H9 (cell line): Measurements from ENCODE around the gene SLC17A2. TPM values are rescaled to one million over a fixed set of nuclear protein-coding genes. Genes with fewer than 3 reads are reported as not detected.

Experiments used
- DNase-seq: peaks from one replicate; pipeline ENCODE4 v3.0.0-alpha.2; 2017
- H2AFZ ChIP-seq: one replicate; pipeline ENCODE4 v1.6.1; 2013; ENCODE audit warnings: mild to moderate bottlenecking, low read length, control low read depth, moderate library complexity
- H2AK5ac ChIP-seq: 2 replicates; pipeline ENCODE4 v1.6.1; 2013; ENCODE audit warnings: low read length, control low read depth, mixed read lengths; ENCODE audit not compliant: insufficient read length
- H2BK120ac ChIP-seq: one replicate; pipeline ENCODE4 v1.6.1; 2013; ENCODE audit warnings: low read depth, mild to moderate bottlenecking, low read length, control low read depth, inconsistent platforms; ENCODE audit not compliant: poor library complexity, severe bottlenecking
- H2BK12ac ChIP-seq: 2 replicates; pipeline ENCODE4 v1.6.1; 2013; ENCODE audit warnings: low read length, control low read depth, mixed read lengths, low read depth; ENCODE audit not compliant: insufficient read length
- H2BK15ac ChIP-seq: 2 replicates; pipeline ENCODE4 v1.6.1; 2013; ENCODE audit warnings: low read depth, low read length, control low read depth
- H2BK20ac ChIP-seq: one replicate; pipeline ENCODE4 v1.6.1; 2013; ENCODE audit warnings: low read depth, mild to moderate bottlenecking, low read length, control low read depth, inconsistent platforms; ENCODE audit not compliant: poor library complexity, severe bottlenecking
- H2BK5ac ChIP-seq: 2 replicates; pipeline ENCODE4 v1.6.1; 2013; ENCODE audit warnings: low read length, control low read depth, mixed read lengths; ENCODE audit not compliant: insufficient read length
- H3K14ac ChIP-seq: 2 replicates; pipeline ENCODE4 v1.6.1; 2013; ENCODE audit warnings: low read length, control low read depth; ENCODE audit not compliant: insufficient read depth
- H3K18ac ChIP-seq: 2 replicates; pipeline ENCODE4 v1.6.1; 2013; ENCODE audit warnings: low read depth, mild to moderate bottlenecking, mixed read lengths, low read length, control low read depth; ENCODE audit not compliant: insufficient read length
- H3K23ac ChIP-seq: 2 replicates; pipeline ENCODE4 v1.6.1; 2013; ENCODE audit warnings: low read length, control low read depth, mixed read lengths, low read depth; ENCODE audit not compliant: insufficient read length
- H3K23me2 ChIP-seq: 2 replicates; pipeline ENCODE4 v1.6.1; 2013; ENCODE audit warnings: low read depth, mild to moderate bottlenecking, mixed read lengths, low read length, control low read depth; ENCODE audit not compliant: insufficient read length, poor library complexity, severe bottlenecking
- H3K27ac ChIP-seq: 2 replicates; pipeline ENCODE4 v1.5.1; 2013; ENCODE audit warnings: low read length, control low read depth, mixed read lengths, low read depth; ENCODE audit not compliant: insufficient read length
- H3K27me3 ChIP-seq: 2 replicates; pipeline ENCODE4 v1.6.1; 2013; ENCODE audit warnings: low read length, control low read depth, inconsistent platforms; ENCODE audit not compliant: insufficient read depth
- H3K4ac ChIP-seq: 2 replicates; pipeline ENCODE4 v1.6.1; 2013; ENCODE audit warnings: low read depth, mild to moderate bottlenecking, control low read depth, inconsistent platforms, low read length, moderate library complexity
- H3K4me1 ChIP-seq: 2 replicates; pipeline ENCODE4 v1.6.1; 2013; ENCODE audit warnings: low read length, control low read depth, inconsistent platforms; ENCODE audit not compliant: insufficient read depth
- H3K4me2 ChIP-seq: 2 replicates; pipeline ENCODE4 v1.6.1; 2013; ENCODE audit warnings: low read length, control low read depth, mixed read lengths; ENCODE audit not compliant: insufficient read length, insufficient read depth
- H3K56ac ChIP-seq: 2 replicates; pipeline ENCODE4 v1.6.1; 2013; ENCODE audit warnings: low read depth, mild to moderate bottlenecking, mixed read lengths, low read length, control low read depth; ENCODE audit not compliant: insufficient read length
- H3K79me1 ChIP-seq: 2 replicates; pipeline ENCODE4 v1.6.1; 2013; ENCODE audit warnings: low read depth, mild to moderate bottlenecking, moderate library complexity, low read length, control low read depth, inconsistent platforms; ENCODE audit not compliant: insufficient read depth, poor library complexity, severe bottlenecking
- H3K79me2 ChIP-seq: 2 replicates; pipeline ENCODE4 v1.6.1; 2013; ENCODE audit warnings: low read length, control low read depth, inconsistent platforms; ENCODE audit not compliant: insufficient read depth
- H3K9ac ChIP-seq: 2 replicates; pipeline ENCODE4 v1.6.1; 2013; ENCODE audit warnings: low read length, control low read depth, mixed read lengths; ENCODE audit not compliant: insufficient read length; ENCODE audit errors: extremely low read depth
- H3K9me3 ChIP-seq: one replicate; pipeline ENCODE4 v1.6.1; 2013; ENCODE audit warnings: low read depth, low read length, inconsistent platforms; ENCODE audit not compliant: control insufficient read depth
- H3T11ph ChIP-seq: one replicate; pipeline ENCODE4 v1.6.1; 2013; ENCODE audit warnings: mild to moderate bottlenecking, low read length, control low read depth, inconsistent platforms
- H4K20me1 ChIP-seq: one replicate; pipeline ENCODE4 v1.6.1; 2013; ENCODE audit not compliant: control insufficient read depth, insufficient read length, insufficient read depth
- H4K5ac ChIP-seq: 2 replicates; pipeline ENCODE4 v1.6.1; 2013; ENCODE audit warnings: low read depth, mild to moderate bottlenecking, mixed read lengths, low read length, control low read depth; ENCODE audit not compliant: insufficient read length
- H4K8ac ChIP-seq: replicated peaks from 2 replicates; pipeline ENCODE4 v1.6.1; 2013; ENCODE audit warnings: low read length, control low read depth, mixed read lengths, low read depth; ENCODE audit not compliant: insufficient read length
- H4K91ac ChIP-seq: 2 replicates; pipeline ENCODE4 v1.6.1; 2013; ENCODE audit warnings: low read depth, mild to moderate bottlenecking, moderate library complexity, mixed read lengths, low read length, control low read depth; ENCODE audit not compliant: insufficient read length
- H3K27ac Mint-ChIP-seq, 3 experiments: 2 replicates in 2 of 3; 3 replicates in 1 of 3; pipeline ENCODE4 v1.8.0; 2020 to 2021; ENCODE audit warnings: mixed read lengths in 3 of 3, mild to moderate bottlenecking in 1 of 3, moderate library complexity in 1 of 3
- H3K27me3 Mint-ChIP-seq: 2 replicates; pipeline ENCODE4 v1.8.0; 2021; ENCODE audit warnings: low read depth, mild to moderate bottlenecking, moderate library complexity, mixed read lengths
- H3K36me3 Mint-ChIP-seq, 3 experiments: 2 replicates in 2 of 3; 3 replicates in 1 of 3; pipeline ENCODE4 v1.8.0; 2020 to 2021; ENCODE audit warnings: low read depth in 3 of 3, mixed read lengths in 3 of 3; ENCODE audit not compliant: insufficient read depth in 1 of 3
- H3K4me1 Mint-ChIP-seq, 2 experiments: 2 replicates each; pipeline ENCODE4 v1.8.0; 2020; ENCODE audit warnings: mixed read lengths in 2 of 2
- H3K4me3 Mint-ChIP-seq, 2 experiments: 2 replicates in 1 of 2; 3 replicates in 1 of 2; pipeline ENCODE4 v1.8.0; 2020 to 2021; ENCODE audit warnings: mild to moderate bottlenecking in 2 of 2, mixed read lengths in 2 of 2, moderate library complexity in 1 of 2
- H3K9me3 Mint-ChIP-seq, 2 experiments: 2 replicates in 1 of 2; 3 replicates in 1 of 2; pipeline ENCODE4 v1.8.0; 2020; ENCODE audit warnings: mild to moderate bottlenecking in 2 of 2, mixed read lengths in 2 of 2, moderate library complexity in 1 of 2
- CTCF ChIP-seq: fragments of 200-600 bp; sonication (generic); conservative IDR thresholded peaks from 3 replicates; pipeline ENCODE4 v1.8.0; 2021; ENCODE audit warnings: antibody characterized with exemption, mild to moderate bottlenecking
- WGBS: extraction: QIAGEN DNeasy Blood & Tissue Kit; methylation state at CpG from one replicate; pipeline ENCODE4 v1.1.7; 2013; ENCODE audit warnings: missing lambda C conversion rate, low lambda C conversion rate, mixed read lengths; ENCODE audit not compliant: insufficient read length; ENCODE audit errors: extremely low coverage; 5-methylcytosine and 5-hydroxymethylcytosine counted together
- total RNA-seq: library from RNA; stranded (reverse); gene quantifications from 2 replicates; pipeline ENCODE4 v1.2.1, GENCODE V29; 2021

Gene SLC17A2
- total RNA-seq, 1 experiment from 2014 or later: not detected

- Histone ChIP-seq H3K18ac (no peak overlapping the region), H3K14ac (no peak overlapping the region), H3K56ac (no peak overlapping the region), H4K91ac (no peak overlapping the region), H3K4me2 (no peak overlapping the region), H2AK5ac (no peak overlapping the region), H3K27me3 (no peaks in the 10 kb centered on the region), H3K23ac (no peak overlapping the region), H3K4ac (no peak overlapping the region), H3K79me1 (no peaks in the 10 kb centered on the region), H4K20me1 (no peaks in the 10 kb centered on the region), H3K23me2 (no peaks in the 10 kb centered on the region), H3K9ac (no peak overlapping the region), H2BK5ac (no peak overlapping the region), H2BK120ac (no peak overlapping the region), H3T11ph (no peak overlapping the region), H3K27ac (no peak overlapping the region), H3K4me1 (peaks cover 5% of the 10 kb centered on the region; the same call in 1 of the 2 replicates), H4K5ac (no peak overlapping the region), H2BK15ac (no peak overlapping the region), H3K79me2 (no peaks in the 10 kb centered on the region), H3K9me3 (no peaks in the 10 kb centered on the region), H4K8ac (no peak overlapping the region), H2BK12ac (no peak overlapping the region), H2AFZ (no peak overlapping the region), H2BK20ac (no peak overlapping the region)
- Mint-ChIP-seq H3K27ac (no peak overlapping the region), H3K27me3 (no peaks in the 10 kb centered on the region), H3K9me3 (no peaks in the 10 kb centered on the region), H3K4me1 (peaks cover 23% of the 10 kb centered on the region in 2 experiments), H3K36me3 (no peaks in the 10 kb centered on the region), H3K4me3 (no peak overlapping the region)
- TF ChIP-seq CTCF: no peak
- no peak for DNase-seq
- no CpG with 5 or more reads among the region's 1 CpG for WGBS
Observed at GRCh38 chr6:25900843-25901242, 29.6 kb downstream of the SLC17A2 start.
